Gastrocnemius medialis (tissue), 4 donors: ENCODE results near the gene SHANK2.

ENCODE experiments used
- CTCF ChIP-seq, 5 experiments: fragments of 450-650 bp in 3 of 5; fragments of 200-600 bp in 2 of 5; sonication (generic) in 2 of 5; IDR thresholded peaks in 4 of 5; conservative IDR thresholded peaks in 1 of 5; 1 replicate in 4 of 5; 2 replicates in 1 of 5; pipeline ENCODE4 v1.5.1; 2016 to 2019; ENCODE audit warnings: antibody characterized with exemption in 5 of 5, mild to moderate bottlenecking in 3 of 5, moderate library complexity in 3 of 5
- POLR2A ChIP-seq, 2 donors: fragments of 450-650 bp; IDR thresholded peaks; one replicate each; pipeline ENCODE4 v1.6.1; 2017; ENCODE audit warnings: antibody characterized with exemption in 2 of 2, mild to moderate bottlenecking in 2 of 2, moderate library complexity in 2 of 2

- TF ChIP-seq CTCF (IDR thresholded peaks at IDR 0.05 in 4 of 5, conservative IDR thresholded peaks at IDR 0.05 in 1 of 5): no peak
- no peak for TF ChIP-seq POLR2A (IDR thresholded peaks at IDR 0.05)
Observed at GRCh38 chr11:71223081-71223405, 29.3 kb downstream of the SHANK2 start.
